UCSD-AML1 (cell line): ENCODE measurements around the gene NIPSNAP3A.

Experiments used
- DNase-seq: peaks from one replicate; lab custom pipeline; 2025; ENCODE audit not compliant: unreplicated experiment; lab: John Stamatoyannopoulos, UW

The NIPSNAP3A gene

GRCh38 chr9:104774132-104774531, 26.6 kb downstream of the NIPSNAP3A start:
- DNase-seq = no peak

GRCh38 chr9:104774831-104775573, 27.5 kb downstream of the NIPSNAP3A start:
- no peak for DNase-seq

GRCh38 chr9:104775574-104775936, 28.1 kb downstream of the NIPSNAP3A start:
- DNase-seq = no peak

- no peak for DNase-seq
Observed at GRCh38 chr9:104775976-104776375, 28.5 kb downstream of the NIPSNAP3A start.

GRCh38 chr9:104776797-104777196, 29.3 kb downstream of the NIPSNAP3A start:
- no peak for DNase-seq

GRCh38 chr9:104778802-104779201, 31.3 kb downstream of the NIPSNAP3A start:
- no peak for DNase-seq

- DNase-seq = no peak
Observed at GRCh38 chr9:104779334-104779733, 31.9 kb downstream of the NIPSNAP3A start.

- DNase-seq = no peak
Observed at GRCh38 chr9:104779946-104780535, 32.6 kb downstream of the NIPSNAP3A start.

GRCh38 chr9:104780796-104781395, 33.4 kb downstream of the NIPSNAP3A start:
- no peak for DNase-seq

GRCh38 chr9:104783588-104783987, 36.1 kb downstream of the NIPSNAP3A start:
- no peak for DNase-seq

- no peak for DNase-seq
Observed at GRCh38 chr9:104784098-104784497, 36.6 kb downstream of the NIPSNAP3A start.

GRCh38 chr9:104786293-104786692, 38.8 kb downstream of the NIPSNAP3A start:
- DNase-seq = no peak

- DNase-seq = no peak
Observed at GRCh38 chr9:104787306-104788015, 40.0 kb downstream of the NIPSNAP3A start.

- no peak for DNase-seq
Observed at GRCh38 chr9:104788251-104788650, 40.8 kb downstream of the NIPSNAP3A start.

GRCh38 chr9:104794070-104794469, 46.6 kb downstream of the NIPSNAP3A start:
- no peak for DNase-seq

GRCh38 chr9:104795082-104795481, 47.6 kb downstream of the NIPSNAP3A start:
- DNase-seq = no peak

- no peak for DNase-seq
Observed at GRCh38 chr9:104795857-104796256, 48.4 kb downstream of the NIPSNAP3A start.

GRCh38 chr9:104798209-104798995, 50.9 kb downstream of the NIPSNAP3A start:
- DNase-seq = no peak

GRCh38 chr9:104800068-104800785, 52.7 kb downstream of the NIPSNAP3A start:
- no peak for DNase-seq

- DNase-seq = no peak
Observed at GRCh38 chr9:104802110-104802509, 54.6 kb downstream of the NIPSNAP3A start.
